Putamen (tissue), 1 donor: ENCODE measurements around the gene LDB2.

Experiments
- DNase-seq: peaks from one replicate; pipeline ENCODE4 v3.0.0-alpha.2; 2016; ENCODE audit warnings: low spot score

Gene LDB2

GRCh38 chr4:16685536-16685935 is 212.9 kb downstream of the LDB2 start:
- DNase-seq = no peak

- no peak for DNase-seq
Observed at GRCh38 chr4:16684935-16685334, 213.5 kb downstream of the LDB2 start.

- no peak for DNase-seq
Observed at GRCh38 chr4:16684097-16684496, 214.3 kb downstream of the LDB2 start.

- DNase-seq = no peak
Observed at GRCh38 chr4:16682975-16683374, 215.5 kb downstream of the LDB2 start.

- no peak for DNase-seq
Observed at GRCh38 chr4:16677001-16677944, 221.2 kb downstream of the LDB2 start.

GRCh38 chr4:16676230-16676770 is 222.1 kb downstream of the LDB2 start:
- DNase-seq = no peak

GRCh38 chr4:16674082-16674481 is 224.4 kb downstream of the LDB2 start:
- DNase-seq = no peak

- no peak for DNase-seq
Observed at GRCh38 chr4:16672421-16672820, 226.0 kb downstream of the LDB2 start.

- no peak for DNase-seq
Observed at GRCh38 chr4:16671741-16672140, 226.7 kb downstream of the LDB2 start.

GRCh38 chr4:16670727-16671126 is 227.7 kb downstream of the LDB2 start:
- DNase-seq = no peak

GRCh38 chr4:16669036-16669435 is 229.4 kb downstream of the LDB2 start:
- DNase-seq = no peak

- no peak for DNase-seq
Observed at GRCh38 chr4:16668488-16668887, 230.0 kb downstream of the LDB2 start.

GRCh38 chr4:16667464-16667863 is 231.0 kb downstream of the LDB2 start:
- peak; percentile 38 for DNase-seq

GRCh38 chr4:16665942-16666551 is 232.4 kb downstream of the LDB2 start:
- DNase-seq = no peak

GRCh38 chr4:16663732-16664131 is 234.7 kb downstream of the LDB2 start:
- DNase-seq = no peak

- no peak for DNase-seq
Observed at GRCh38 chr4:16663307-16663706, 235.1 kb downstream of the LDB2 start.

GRCh38 chr4:16661813-16662212 is 236.6 kb downstream of the LDB2 start:
- DNase-seq = no peak

GRCh38 chr4:16660656-16661055 is 237.8 kb downstream of the LDB2 start:
- no peak for DNase-seq

GRCh38 chr4:16659694-16660093 is 238.8 kb downstream of the LDB2 start:
- DNase-seq = peak; percentile 52

- DNase-seq = no peak
Observed at GRCh38 chr4:16659079-16659478, 239.4 kb downstream of the LDB2 start.

- DNase-seq = no peak
Observed at GRCh38 chr4:16658183-16658582, 240.3 kb downstream of the LDB2 start.

- no peak for DNase-seq
Observed at GRCh38 chr4:16655111-16655510, 243.3 kb downstream of the LDB2 start.

GRCh38 chr4:16652732-16653305 is 245.6 kb downstream of the LDB2 start:
- no peak for DNase-seq
